Measurements from ENCODE around the gene ADAMTS5. TPM values are rescaled to one million over a fixed set of nuclear protein-coding genes. Genes with fewer than 3 reads are reported as not detected.

ADAMTS5 gene
- polyA plus RNA-seq, 1 donor (not counting 4 experiments of a cell fraction or from before 2014, with no cell fraction given), result 0.01 TPM

DNA sequence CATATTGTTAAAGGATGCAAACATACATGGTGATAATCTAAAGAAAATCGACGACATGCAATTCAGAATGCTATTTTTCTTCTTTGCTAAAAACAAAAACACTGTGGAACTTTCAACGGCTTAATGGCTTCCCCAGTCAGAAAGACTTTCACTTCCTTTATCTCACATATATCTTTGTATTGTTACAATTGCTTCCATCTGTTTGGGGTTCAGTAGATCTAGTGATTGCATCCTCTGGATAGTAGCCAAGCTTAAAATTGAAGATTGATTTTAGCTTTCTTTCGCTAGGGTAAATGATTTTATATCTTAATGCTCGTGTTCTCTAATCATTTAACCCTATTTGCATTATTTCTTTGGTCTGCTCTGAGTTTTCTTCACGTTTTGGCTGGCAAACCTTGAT is 89.9 kb downstream of the ADAMTS5 start:
- no peak overlapping the region for H3K9ac ChIP-seq (ENCODE audit: control insufficient read depth, extremely low read depth, insufficient read depth, low read length)
- dilution Hi-C loops (cut with MboI; ENCODE audit: extremely low pct_ligation_motif_present, low sequenced_read_pairs), result no loop called here
- H3K4me2 ChIP-seq (ENCODE audit: control insufficient read depth, extremely low read depth, insufficient read depth, low read depth, low read length), result no peak overlapping the region
- no peak overlapping the region for H2AFZ ChIP-seq (ENCODE audit: control insufficient read depth, low read length)
- DNase-seq (ENCODE audit: low read depth, low spot score) (no peak), FAIRE-seq (no peak)
- TF ChIP-seq EZH2 (IDR thresholded peaks at IDR 0.05; ENCODE audit: low read length), result no peak
- TF ChIP-seq, protein P1, sequence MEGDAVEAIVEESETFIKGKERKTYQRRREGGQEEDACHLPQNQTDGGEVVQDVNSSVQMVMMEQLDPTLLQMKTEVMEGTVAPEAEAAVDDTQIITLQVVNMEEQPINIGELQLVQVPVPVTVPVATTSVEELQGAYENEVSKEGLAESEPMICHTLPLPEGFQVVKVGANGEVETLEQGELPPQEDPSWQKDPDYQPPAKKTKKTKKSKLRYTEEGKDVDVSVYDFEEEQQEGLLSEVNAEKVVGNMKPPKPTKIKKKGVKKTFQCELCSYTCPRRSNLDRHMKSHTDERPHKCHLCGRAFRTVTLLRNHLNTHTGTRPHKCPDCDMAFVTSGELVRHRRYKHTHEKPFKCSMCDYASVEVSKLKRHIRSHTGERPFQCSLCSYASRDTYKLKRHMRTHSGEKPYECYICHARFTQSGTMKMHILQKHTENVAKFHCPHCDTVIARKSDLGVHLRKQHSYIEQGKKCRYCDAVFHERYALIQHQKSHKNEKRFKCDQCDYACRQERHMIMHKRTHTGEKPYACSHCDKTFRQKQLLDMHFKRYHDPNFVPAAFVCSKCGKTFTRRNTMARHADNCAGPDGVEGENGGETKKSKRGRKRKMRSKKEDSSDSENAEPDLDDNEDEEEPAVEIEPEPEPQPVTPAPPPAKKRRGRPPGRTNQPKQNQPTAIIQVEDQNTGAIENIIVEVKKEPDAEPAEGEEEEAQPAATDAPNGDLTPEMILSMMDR (optimal IDR thresholded peaks at IDR 0.05 in 1 of 3, IDR thresholded peaks at IDR 0.05 in 1 of 3, conservative IDR thresholded peaks at IDR 0.05 in 1 of 3; ENCODE audit: extremely low read depth in 1 of 3, insufficient read depth in 2 of 3, low read length in 3 of 3), result no peak
- no peaks in the 10 kb centered on the region for H3K9me3 ChIP-seq (ENCODE audit: control insufficient read depth, low read depth, low read length)
- no peaks in the 10 kb centered on the region for H3K4me1 ChIP-seq (ENCODE audit: control insufficient read depth, extremely low read depth, insufficient read depth, low read length)
- no peak overlapping the region for H3K4me3 ChIP-seq (ENCODE audit: control insufficient read depth in 2 of 3, extremely low read depth in 1 of 3, insufficient read depth in 2 of 3, low read depth in 1 of 3, low read length in 3 of 3)
- H3K9me1 ChIP-seq (ENCODE audit: control insufficient read depth, extremely low read depth, insufficient read depth, low read length), result no peaks in the 10 kb centered on the region
- no peaks in the 10 kb centered on the region for H4K20me1 ChIP-seq (ENCODE audit: control insufficient read depth, extremely low read depth, insufficient read depth, low read length)
- H3K27me3 ChIP-seq (ENCODE audit: control insufficient read depth, extremely low read depth, insufficient read depth, low read length), result no peaks in the 10 kb centered on the region
- H3K27ac ChIP-seq (ENCODE audit: control insufficient read depth, insufficient read depth, low read length), result no peak overlapping the region
- no peaks in the 10 kb centered on the region for H3K36me3 ChIP-seq (ENCODE audit: control insufficient read depth in 2 of 2, extremely low read depth in 1 of 2, insufficient read depth in 2 of 2, low read length in 2 of 2)
- H3K79me2 ChIP-seq (ENCODE audit: control insufficient read depth, insufficient read depth, low read length), result no peaks in the 10 kb centered on the region

DNA sequence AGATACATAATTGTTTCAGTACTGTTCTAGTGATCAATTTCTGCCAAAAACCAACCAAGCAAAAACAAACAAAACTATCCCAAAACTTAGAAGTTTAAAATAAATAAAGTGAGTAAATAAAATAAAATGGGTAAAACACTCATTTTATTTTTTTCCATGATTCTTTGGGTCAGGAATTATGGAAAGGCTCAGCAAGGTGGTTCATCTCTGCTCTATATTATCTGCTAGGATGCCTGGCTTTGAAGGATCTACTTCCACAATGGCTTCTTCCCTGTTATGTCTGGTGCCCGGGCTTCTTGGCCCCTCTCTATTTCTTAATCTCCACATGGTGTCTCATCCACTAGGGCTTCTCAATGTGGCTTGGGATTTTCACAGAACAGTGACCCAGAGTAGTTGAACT is 92.5 kb downstream of the ADAMTS5 start:
- no peak for TF ChIP-seq EZH2 (IDR thresholded peaks at IDR 0.05; ENCODE audit: low read length)
- dilution Hi-C loops (cut with MboI; ENCODE audit: extremely low pct_ligation_motif_present, low sequenced_read_pairs), result no loop called here
- Histone ChIP-seq H4K20me1 (ENCODE audit: control insufficient read depth, extremely low read depth, insufficient read depth, low read length) (no peaks in the 10 kb centered on the region), H3K4me3 (ENCODE audit: control insufficient read depth in 2 of 3, extremely low read depth in 1 of 3, insufficient read depth in 2 of 3, low read depth in 1 of 3, low read length in 3 of 3) (no peak overlapping the region), H2AFZ (ENCODE audit: control insufficient read depth, low read length) (no peak overlapping the region), H3K9ac (ENCODE audit: control insufficient read depth, extremely low read depth, insufficient read depth, low read length) (no peak overlapping the region), H3K9me3 (ENCODE audit: control insufficient read depth, low read depth, low read length) (no peaks in the 10 kb centered on the region), H3K9me1 (ENCODE audit: control insufficient read depth, extremely low read depth, insufficient read depth, low read length) (no peaks in the 10 kb centered on the region), H3K27ac (ENCODE audit: control insufficient read depth, insufficient read depth, low read length) (no peak overlapping the region), H3K79me2 (ENCODE audit: control insufficient read depth, insufficient read depth, low read length) (no peaks in the 10 kb centered on the region), H3K36me3 (ENCODE audit: control insufficient read depth in 2 of 2, extremely low read depth in 1 of 2, insufficient read depth in 2 of 2, low read length in 2 of 2) (no peaks in the 10 kb centered on the region), H3K27me3 (ENCODE audit: control insufficient read depth, extremely low read depth, insufficient read depth, low read length) (no peaks in the 10 kb centered on the region), H3K4me1 (ENCODE audit: control insufficient read depth, extremely low read depth, insufficient read depth, low read length) (no peaks in the 10 kb centered on the region), H3K4me2 (ENCODE audit: control insufficient read depth, extremely low read depth, insufficient read depth, low read depth, low read length) (no peak overlapping the region)
- FAIRE-seq (no peak), DNase-seq (ENCODE audit: low read depth, low spot score) (no peak)

Small RNAs within 50 kb of the gene (small RNA-seq; reads per million reads assigned to genes)
- 0 reads per million in 3 experiments for gene MIR4759 (ENCODE audit: insufficient read length in 3 of 3, low read depth in 3 of 3, low replicate concordance in 1 of 3)

Other genes starting within 250 kb of the ADAMTS5 start
- 340 to 485 TPM (median 344 TPM) in 3 replicates for gene ADAMTS1, start 121.7 kb downstream of the ADAMTS5 start, polyA plus RNA-seq

Measured in keratinocyte (primary cell).